Astrocyte (in vitro differentiated cells and primary cell): ENCODE results near the gene LRRTM3. TPM values are rescaled to one million over a fixed set of nuclear protein-coding genes. Genes with fewer than 3 reads are reported as not detected.

Experiments
- DNase-seq: peaks from one replicate; pipeline ENCODE4 v3.0.0-alpha.2; 2010; ENCODE audit warnings: low read depth
- FAIRE-seq: peaks from 2 replicates; lab custom pipeline; 2011; peaks lifted over from hg19 to GRCh38; lab: Jason Lieb, UNC
- H2AFZ ChIP-seq: 2 replicates; pipeline ENCODE4 v1.6.0; 2012; ENCODE audit warnings: low read depth, low read length, inconsistent platforms
- H3K27ac ChIP-seq: 2 replicates; pipeline ENCODE4 v1.5.1; 2011; ENCODE audit warnings: low read depth, low read length, inconsistent platforms
- H3K27me3 ChIP-seq: 2 replicates; pipeline ENCODE4 v1.6.0; 2011; ENCODE audit warnings: low read length, inconsistent platforms; ENCODE audit not compliant: insufficient read depth
- H3K36me3 ChIP-seq: 2 replicates; pipeline ENCODE4 v1.5.1; 2011; ENCODE audit warnings: low read length, inconsistent platforms; ENCODE audit not compliant: insufficient read depth
- H3K4me1 ChIP-seq: 2 replicates; pipeline ENCODE4 v1.5.1; 2011; ENCODE audit warnings: low read length, inconsistent platforms; ENCODE audit not compliant: insufficient read depth
- H3K4me2 ChIP-seq: 2 replicates; pipeline ENCODE4 v1.6.0; 2012; ENCODE audit warnings: low read length, inconsistent platforms
- H3K4me3 ChIP-seq: 2 replicates; pipeline ENCODE4 v1.5.1; 2011; ENCODE audit warnings: low read depth, mild to moderate bottlenecking, low read length, inconsistent platforms; ENCODE audit not compliant: insufficient read depth
- H3K79me2 ChIP-seq: 2 replicates; pipeline ENCODE4 v1.6.0; 2012; ENCODE audit warnings: mild to moderate bottlenecking, low read length, inconsistent platforms; ENCODE audit not compliant: insufficient read depth
- H3K9ac ChIP-seq: 2 replicates; pipeline ENCODE4 v1.6.0; 2012; ENCODE audit warnings: mild to moderate bottlenecking, low read length, inconsistent platforms
- H3K9me3 ChIP-seq: 2 replicates; pipeline ENCODE4 v1.5.1; 2012; ENCODE audit warnings: low read depth, mild to moderate bottlenecking, low read length, inconsistent platforms; ENCODE audit not compliant: insufficient read depth
- H4K20me1 ChIP-seq: 2 replicates; pipeline ENCODE4 v1.6.0; 2012; ENCODE audit warnings: low read length, inconsistent platforms; ENCODE audit not compliant: insufficient read depth
- H3K27ac Mint-ChIP-seq: one replicate; pipeline ENCODE4 v1.8.0; 2021; ENCODE audit warnings: mild to moderate bottlenecking, mixed read lengths; ENCODE audit not compliant: unreplicated experiment
- H3K27me3 Mint-ChIP-seq: one replicate; pipeline ENCODE4 v1.8.0; 2021; ENCODE audit warnings: low read depth, mixed read lengths; ENCODE audit not compliant: unreplicated experiment
- H3K36me3 Mint-ChIP-seq: one replicate; pipeline ENCODE4 v1.8.0; 2021; ENCODE audit warnings: low read depth, mixed read lengths; ENCODE audit not compliant: unreplicated experiment
- H3K4me1 Mint-ChIP-seq: one replicate; pipeline ENCODE4 v1.8.0; 2021; ENCODE audit warnings: low read depth, mixed read lengths; ENCODE audit not compliant: unreplicated experiment
- H3K4me3 Mint-ChIP-seq: one replicate; pipeline ENCODE4 v1.8.0; 2021; ENCODE audit warnings: mild to moderate bottlenecking, moderate library complexity, mixed read lengths; ENCODE audit not compliant: unreplicated experiment
- H3K9me3 Mint-ChIP-seq: one replicate; pipeline ENCODE4 v1.8.0; 2021; ENCODE audit warnings: mild to moderate bottlenecking, mixed read lengths; ENCODE audit not compliant: unreplicated experiment
- CTCF ChIP-seq: IDR thresholded peaks from 2 replicates; pipeline ENCODE4 v1.5.1; 2011; ENCODE audit warnings: low read depth, mild to moderate bottlenecking, inconsistent platforms, low read length, moderate library complexity; ENCODE audit not compliant: insufficient read depth
- EZH2 ChIP-seq: IDR thresholded peaks from 2 replicates; pipeline ENCODE4 v1.6.1; 2012; ENCODE audit warnings: mild to moderate bottlenecking, low read length, inconsistent platforms; ENCODE audit not compliant: insufficient read depth
- total RNA-seq: library from RNA; stranded (reverse); gene quantifications from 2 replicates; pipeline ENCODE4 v1.2.1, GENCODE V29; 2021

The LRRTM3 gene
- total RNA-seq, 1 donor from 2014 or later, result 0.09 TPM

GRCh38 chr10:67036808-67037207 lies 111.0 kb downstream of the LRRTM3 start:
- Mint-ChIP-seq H3K4me1 (no peaks in the 10 kb centered on the region), H3K27me3 (no peaks in the 10 kb centered on the region), H3K27ac (no peak overlapping the region), H3K36me3 (no peaks in the 10 kb centered on the region), H3K4me3 (no peak overlapping the region), H3K9me3 (no peaks in the 10 kb centered on the region)
- no peak overlapping the region for H2AFZ ChIP-seq
- no peak overlapping the region for H3K27ac ChIP-seq
- no peaks in the 10 kb centered on the region for H3K4me1 ChIP-seq
- no peak overlapping the region for H3K4me2 ChIP-seq
- no peaks in the 10 kb centered on the region for H3K9me3 ChIP-seq
- no peaks in the 10 kb centered on the region for H4K20me1 ChIP-seq
- TF ChIP-seq EZH2 (no peak), CTCF (no peak)
- no peaks in the 10 kb centered on the region for H3K79me2 ChIP-seq
- DNase-seq, result no peak
- H3K4me3 ChIP-seq, result no peak overlapping the region
- H3K9ac ChIP-seq, result no peak overlapping the region
- FAIRE-seq, result no peak
- no peaks in the 10 kb centered on the region for H3K27me3 ChIP-seq
- no peaks in the 10 kb centered on the region for H3K36me3 ChIP-seq

GRCh38 chr10:67043041-67043440 lies 117.2 kb downstream of the LRRTM3 start:
- no peak overlapping the region for H3K4me3 Mint-ChIP-seq
- H3K9me3 Mint-ChIP-seq, result no peaks in the 10 kb centered on the region
- Histone ChIP-seq H3K4me3 (no peak overlapping the region), H2AFZ (no peak overlapping the region), H3K9me3 (no peaks in the 10 kb centered on the region), H3K36me3 (no peaks in the 10 kb centered on the region), H3K79me2 (no peaks in the 10 kb centered on the region), H4K20me1 (no peaks in the 10 kb centered on the region), H3K27me3 (no peaks in the 10 kb centered on the region), H3K27ac (no peak overlapping the region), H3K9ac (no peak overlapping the region), H3K4me1 (no peaks in the 10 kb centered on the region), H3K4me2 (no peak overlapping the region)
- no peaks in the 10 kb centered on the region for H3K27me3 Mint-ChIP-seq
- FAIRE-seq (no peak), DNase-seq (no peak)
- H3K36me3 Mint-ChIP-seq, result no peaks in the 10 kb centered on the region
- no peak for TF ChIP-seq CTCF
- no peak for TF ChIP-seq EZH2
- H3K4me1 Mint-ChIP-seq, result no peaks in the 10 kb centered on the region
- no peak overlapping the region for H3K27ac Mint-ChIP-seq

GRCh38 chr10:67045404-67045803 lies 119.6 kb downstream of the LRRTM3 start:
- H3K9me3 ChIP-seq, result no peaks in the 10 kb centered on the region
- no peak overlapping the region for H2AFZ ChIP-seq
- H3K27me3 ChIP-seq, result no peaks in the 10 kb centered on the region
- H3K36me3 ChIP-seq, result no peaks in the 10 kb centered on the region
- H3K79me2 ChIP-seq, result no peaks in the 10 kb centered on the region
- no peak overlapping the region for H3K27ac ChIP-seq
- FAIRE-seq (no peak), DNase-seq (no peak)
- no peak overlapping the region for H3K4me2 ChIP-seq
- H3K4me1 Mint-ChIP-seq, result no peaks in the 10 kb centered on the region
- no peak overlapping the region for H3K4me3 ChIP-seq
- TF ChIP-seq EZH2 (no peak), CTCF (no peak)
- H3K9ac ChIP-seq, result no peak overlapping the region
- no peak overlapping the region for H3K4me3 Mint-ChIP-seq
- H4K20me1 ChIP-seq, result no peaks in the 10 kb centered on the region
- no peaks in the 10 kb centered on the region for H3K36me3 Mint-ChIP-seq
- no peak overlapping the region for H3K27ac Mint-ChIP-seq
- H3K9me3 Mint-ChIP-seq, result no peaks in the 10 kb centered on the region
- no peaks in the 10 kb centered on the region for H3K27me3 Mint-ChIP-seq
- H3K4me1 ChIP-seq, result no peaks in the 10 kb centered on the region
